HL-60 (cell line): ENCODE measurements around the gene NRP2.

ENCODE experiments used
- GABPA ChIP-seq: IDR thresholded peaks from 2 replicates; pipeline ENCODE4 v1.6.1; 2012; ENCODE audit warnings: low read depth
- POLR2AphosphoS5 ChIP-seq: IDR thresholded peaks from 2 replicates; pipeline ENCODE4 v1.6.1; 2012; ENCODE audit warnings: low read depth
- REST ChIP-seq: IDR thresholded peaks from 2 replicates; pipeline ENCODE4 v1.6.1; 2012; ENCODE audit warnings: low read depth; ENCODE audit not compliant: insufficient replicate concordance
- TF ChIP-seq, protein P1 (sequence below): IDR thresholded peaks from one replicate; pipeline ENCODE4 v1.5.1; 2011; ENCODE audit warnings: low read length, control low read depth, inconsistent platforms; ENCODE audit not compliant: insufficient read depth

- TF ChIP-seq, protein P1, sequence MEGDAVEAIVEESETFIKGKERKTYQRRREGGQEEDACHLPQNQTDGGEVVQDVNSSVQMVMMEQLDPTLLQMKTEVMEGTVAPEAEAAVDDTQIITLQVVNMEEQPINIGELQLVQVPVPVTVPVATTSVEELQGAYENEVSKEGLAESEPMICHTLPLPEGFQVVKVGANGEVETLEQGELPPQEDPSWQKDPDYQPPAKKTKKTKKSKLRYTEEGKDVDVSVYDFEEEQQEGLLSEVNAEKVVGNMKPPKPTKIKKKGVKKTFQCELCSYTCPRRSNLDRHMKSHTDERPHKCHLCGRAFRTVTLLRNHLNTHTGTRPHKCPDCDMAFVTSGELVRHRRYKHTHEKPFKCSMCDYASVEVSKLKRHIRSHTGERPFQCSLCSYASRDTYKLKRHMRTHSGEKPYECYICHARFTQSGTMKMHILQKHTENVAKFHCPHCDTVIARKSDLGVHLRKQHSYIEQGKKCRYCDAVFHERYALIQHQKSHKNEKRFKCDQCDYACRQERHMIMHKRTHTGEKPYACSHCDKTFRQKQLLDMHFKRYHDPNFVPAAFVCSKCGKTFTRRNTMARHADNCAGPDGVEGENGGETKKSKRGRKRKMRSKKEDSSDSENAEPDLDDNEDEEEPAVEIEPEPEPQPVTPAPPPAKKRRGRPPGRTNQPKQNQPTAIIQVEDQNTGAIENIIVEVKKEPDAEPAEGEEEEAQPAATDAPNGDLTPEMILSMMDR: no peak
- TF ChIP-seq POLR2AphosphoS5 (no peak), GABPA (no peak), REST (no peak)
These were observed 24.2 kb upstream of the NRP2 start for GRCh38 chr2:205658068-205658467.
